Aorta (tissue), 5 donors: Measurements from ENCODE around the gene BANK1. TPM values are rescaled to one million over a fixed set of nuclear protein-coding genes. Genes with fewer than 3 reads are reported as not detected.
"Not testable (repeated sequence)": the region's sequence is repeated elsewhere in the genome, so short reads cannot be mapped to it uniquely, and the experiment has no call there.

Experiments
- ATAC-seq: fragments of 200-7000 bp; cut with Tn5 transposase; one replicate; pipeline ENCODE4 v1.9.1; 2022; ENCODE audit warnings: moderate library complexity; ENCODE audit not compliant: low FRiP score
- DNase-seq, 2 donors: peaks; one replicate each; pipeline ENCODE4 v3.0.0-alpha.2; 2020
- H3K27ac ChIP-seq, 2 donors: one replicate each; pipeline ENCODE4 v1.5.1; 2013; ENCODE audit warnings: low read length in 2 of 2, mild to moderate bottlenecking in 2 of 2, moderate library complexity in 2 of 2, control low read depth in 1 of 2, inconsistent platforms in 1 of 2, low read depth in 1 of 2
- H3K27me3 ChIP-seq, 2 donors: one replicate each; pipeline ENCODE4 v1.6.1; 2013; ENCODE audit warnings: control low read depth in 1 of 2, low read length in 1 of 2, mild to moderate bottlenecking in 1 of 2, moderate library complexity in 1 of 2; ENCODE audit not compliant: insufficient read depth in 2 of 2, control insufficient read depth in 1 of 2
- H3K36me3 ChIP-seq, 2 donors: one replicate each; pipeline ENCODE4 v1.6.1; 2013; ENCODE audit warnings: control low read depth in 1 of 2, low read length in 1 of 2, mild to moderate bottlenecking in 1 of 2; ENCODE audit not compliant: insufficient read depth in 2 of 2, control insufficient read depth in 1 of 2
- H3K4me1 ChIP-seq, 2 donors: one replicate each; pipeline ENCODE4 v1.6.1; 2013; ENCODE audit warnings: low read length in 2 of 2, control low read depth in 1 of 2, mild to moderate bottlenecking in 1 of 2, moderate library complexity in 1 of 2; ENCODE audit not compliant: insufficient read depth in 2 of 2, control insufficient read depth in 1 of 2
- H3K4me3 ChIP-seq, 2 donors: one replicate each; pipeline ENCODE4 v1.5.1; 2013; ENCODE audit warnings: low read length in 2 of 2, control low read depth in 1 of 2, mild to moderate bottlenecking in 1 of 2
- H3K9me3 ChIP-seq: one replicate; pipeline ENCODE4 v1.6.1; 2013; ENCODE audit warnings: mild to moderate bottlenecking, low read length; ENCODE audit not compliant: control insufficient read depth
- WGBS, 2 donors: extraction: QIAGEN DNeasy Blood & Tissue Kit; methylation state at CpG; one replicate each; pipeline ENCODE4 v1.1.7; 2013; 5-methylcytosine and 5-hydroxymethylcytosine counted together
- intact Hi-C, 2 donors: fragments of 100-400 bp; cut with DNase I; formaldehyde crosslinking; loops; one replicate each; pipeline versions ENCODE4 v1.14.2 to v1.15.0; 2022
- polyA plus RNA-seq, 2 donors: library from polyadenylated mRNA; stranded (reverse); fragments of 200-250 nt; gene quantifications; one replicate each; pipeline ENCODE4 v1.2.3, GENCODE V29; 2013
- total RNA-seq, 2 donors: library from RNA; stranded (reverse); fragmentation: NEBNext Ultra II Directional; extraction: Animal tissue kit (Norgen Biotek cat#: 25700); gene quantifications; one replicate each; pipeline ENCODE4 v1.2.1, GENCODE V29; 2021
- donor health status: healthy with polysubstance abuse.
- donor health status: Bipolar disorder and iron deficiency.
- donor health status: DM: no; HTN: no; CAD: no.
- donor health status: DM: no; HTN: no; CAD: no.
- donor health status: DM: yes; HTN: yes; CAD: no.

Gene BANK1
- total and polyA plus RNA-seq, 4 donors: 0.05 to 1.8 (median 1.2) TPM

GRCh38 chr4:101871962-101872676 lies 81.6 kb downstream of the BANK1 start:
- 41 to 59% methylated on average over 2 of the region's 2 CpGs for WGBS, 2 donors
- no peaks in the 10 kb centered on the region for H3K4me1 ChIP-seq
- no peaks in the 10 kb centered on the region for H3K9me3 ChIP-seq
- no peaks in the 10 kb centered on the region for H3K36me3 ChIP-seq
- DNase-seq (no peak), ATAC-seq (no peak)
- intact Hi-C loops: no loop called here
- H3K27ac ChIP-seq: no peak overlapping the region
- no peaks in the 10 kb centered on the region for H3K27me3 ChIP-seq
- no peak overlapping the region for H3K4me3 ChIP-seq

- intact Hi-C loops: no loop called here
- H3K27me3 ChIP-seq: no peaks in the 10 kb centered on the region
- H3K4me1 ChIP-seq: no peaks in the 10 kb centered on the region
- no peaks in the 10 kb centered on the region for H3K36me3 ChIP-seq
- H3K9me3 ChIP-seq: no peaks in the 10 kb centered on the region
- no peak overlapping the region for H3K27ac ChIP-seq
- DNase-seq (no peak), ATAC-seq (no peak)
- no peak overlapping the region for H3K4me3 ChIP-seq
- WGBS, 2 donors: 46 to 83% methylated on average over 2 of the region's 2 CpGs
Observed at GRCh38 chr4:101885574-101885973, 95.0 kb downstream of the BANK1 start.

DNA sequence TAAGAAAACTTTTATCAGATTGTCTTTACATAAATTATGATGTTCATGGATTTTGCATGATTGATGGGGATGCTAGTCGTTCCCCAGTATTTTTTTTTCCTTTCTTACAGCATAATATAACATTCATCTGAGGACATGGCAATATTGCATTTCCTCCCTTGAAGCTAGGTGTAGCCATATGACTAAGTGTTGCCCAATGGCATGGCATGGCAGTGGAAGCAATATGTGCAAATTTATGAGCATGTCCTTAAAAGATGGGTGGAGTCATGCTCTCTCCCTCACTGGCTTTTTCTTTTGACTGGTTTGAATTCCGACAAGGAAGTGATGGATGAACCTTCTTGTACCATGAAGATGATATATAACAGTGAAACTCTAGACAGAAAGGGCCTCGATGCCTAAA lies 96.3 kb downstream of the BANK1 start:
- H3K4me1 ChIP-seq: no peaks in the 10 kb centered on the region

GRCh38 chr4:101888472-101888871 lies 97.9 kb downstream of the BANK1 start:
- H3K27me3 ChIP-seq: no peaks in the 10 kb centered on the region
- DNase-seq (no peak), ATAC-seq (no peak)
- H3K9me3 ChIP-seq: no peaks in the 10 kb centered on the region
- H3K4me1 ChIP-seq: no peaks in the 10 kb centered on the region
- H3K27ac ChIP-seq: no peak overlapping the region
- intact Hi-C loops: no loop called here
- H3K4me3 ChIP-seq: no peak overlapping the region
- H3K36me3 ChIP-seq: no peaks in the 10 kb centered on the region
- WGBS, 2 donors: 79 to 80% methylated on average over 4 of the region's 4 CpGs

More for the DNA sequence above, 96.3 kb downstream of the BANK1 start:
- Histone ChIP-seq H3K36me3 (no peaks in the 10 kb centered on the region), H3K27me3 (no peaks in the 10 kb centered on the region), H3K9me3 (no peaks in the 10 kb centered on the region), H3K4me3 (no peak overlapping the region), H3K27ac (no peak overlapping the region)
- 48 to 55% methylated on average over 3 of the region's 3 CpGs for WGBS, 2 donors
- DNase-seq: no peak
- intact Hi-C loops: no loop called here
- no peak for ATAC-seq

GRCh38 chr4:101905527-101905926 lies 115.0 kb downstream of the BANK1 start:
- not testable (repeated sequence) for ATAC-seq, H3K9me3 ChIP-seq, H3K27me3 ChIP-seq, DNase-seq, H3K36me3 ChIP-seq, H3K4me3 ChIP-seq, H3K4me1 ChIP-seq, H3K27ac ChIP-seq
- intact Hi-C loops: loop anchor here in 1 of 2 donors (10.0 kb wide), 1 partner anchor 359 kb away; no protein-coding TSS in a partner anchor
- 35% methylated on average over 5 of the region's 5 CpGs for WGBS, 2 donors

DNA sequence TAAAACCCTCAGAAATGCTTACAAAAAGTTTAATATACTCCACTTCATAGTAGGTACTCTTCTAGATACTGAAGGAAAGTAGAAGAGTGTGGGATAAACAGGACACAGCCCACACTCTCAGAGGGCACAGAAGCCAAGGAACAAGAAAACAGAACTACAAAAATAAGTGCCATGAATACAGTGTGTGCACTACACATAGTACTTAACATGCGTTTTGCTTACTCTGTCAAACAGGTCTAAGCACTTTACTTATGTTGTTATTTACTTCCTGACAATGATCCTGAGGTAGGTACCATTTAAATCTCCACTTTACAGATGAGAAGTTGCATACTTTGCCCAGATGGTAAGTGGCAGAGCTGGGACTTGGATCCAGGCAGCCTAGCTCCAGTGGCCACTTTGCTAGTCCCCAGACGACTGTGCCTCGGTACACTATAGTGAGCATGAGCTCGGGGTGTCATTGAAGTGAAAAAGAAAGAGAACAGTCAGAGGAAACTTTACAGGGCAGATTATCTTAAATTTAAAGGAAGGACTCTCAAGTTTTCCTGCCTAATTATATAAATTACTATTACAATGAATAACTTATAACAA lies 120.3 kb downstream of the BANK1 start:
- ATAC-seq: no peak
- H3K4me3 ChIP-seq: no peak overlapping the region
- 86 to 91% methylated on average over 4 of the region's 4 CpGs for WGBS, 2 donors

DNA sequence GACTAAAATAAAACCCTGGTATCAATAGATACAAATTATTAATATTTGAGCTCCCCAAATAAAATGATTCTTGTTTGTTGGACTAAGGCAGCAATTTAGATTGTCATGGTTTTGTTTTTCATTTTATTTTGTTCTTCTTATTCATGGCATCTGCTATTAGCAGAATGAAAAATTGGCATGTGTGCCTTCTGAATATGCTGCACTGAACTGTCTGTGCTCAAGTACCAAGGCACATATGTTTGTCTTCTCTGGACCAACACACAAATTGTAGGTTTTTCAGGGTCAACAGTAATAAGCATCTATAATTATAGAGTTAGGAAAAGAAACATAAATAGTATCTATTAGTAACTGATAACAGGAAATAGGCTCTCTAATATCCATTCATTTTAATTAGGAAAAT lies 121.1 kb downstream of the BANK1 start:
- Histone ChIP-seq H3K4me1 (no peaks in the 10 kb centered on the region), H3K36me3 (no peaks in the 10 kb centered on the region), H3K27me3 (no peaks in the 10 kb centered on the region), H3K9me3 (peaks cover 2% of the 10 kb centered on the region), H3K4me3 (no peak overlapping the region), H3K27ac (no peak overlapping the region)
- ATAC-seq (no peak), DNase-seq (no peak)
- intact Hi-C loops: no loop called here

More for the DNA sequence above, 120.3 kb downstream of the BANK1 start:
- Histone ChIP-seq H3K27me3 (no peaks in the 10 kb centered on the region), H3K36me3 (no peaks in the 10 kb centered on the region), H3K4me1 (no peaks in the 10 kb centered on the region), H3K27ac (no peak overlapping the region), H3K9me3 (peaks cover 2% of the 10 kb centered on the region)
- DNase-seq: no peak
- intact Hi-C loops: no loop called here

- no peak overlapping the region for H3K4me3 ChIP-seq
- H3K36me3 ChIP-seq: no peaks in the 10 kb centered on the region
- H3K9me3 ChIP-seq: peaks cover 2% of the 10 kb centered on the region
- DNase-seq (no peak), ATAC-seq (no peak)
- intact Hi-C loops: no loop called here
- no peaks in the 10 kb centered on the region for H3K4me1 ChIP-seq
- no peaks in the 10 kb centered on the region for H3K27me3 ChIP-seq
- no peak overlapping the region for H3K27ac ChIP-seq
Observed at GRCh38 chr4:101914761-101915160, 124.2 kb downstream of the BANK1 start.

- DNase-seq (no peak), ATAC-seq (no peak)
- H3K4me3 ChIP-seq: no peak overlapping the region
- no peaks in the 10 kb centered on the region for H3K27me3 ChIP-seq
- no peaks in the 10 kb centered on the region for H3K36me3 ChIP-seq
- no peak overlapping the region for H3K27ac ChIP-seq
- H3K9me3 ChIP-seq: no peaks in the 10 kb centered on the region
- no peaks in the 10 kb centered on the region for H3K4me1 ChIP-seq
- intact Hi-C loops: no loop called here
- 90 to 92% methylated on average over 4 of the region's 4 CpGs for WGBS, 2 donors
Observed at GRCh38 chr4:101919373-101919977, 128.9 kb downstream of the BANK1 start.
